ENCODE measurements around the gene ZNF583.

ZNF583 gene

GRCh38 chr19:56369886-56370676 is 34.1 kb upstream of the ZNF583 start:
- DNase-seq (ENCODE audit: extremely low spot score), result no peak
- TF ChIP-seq, protein P1, sequence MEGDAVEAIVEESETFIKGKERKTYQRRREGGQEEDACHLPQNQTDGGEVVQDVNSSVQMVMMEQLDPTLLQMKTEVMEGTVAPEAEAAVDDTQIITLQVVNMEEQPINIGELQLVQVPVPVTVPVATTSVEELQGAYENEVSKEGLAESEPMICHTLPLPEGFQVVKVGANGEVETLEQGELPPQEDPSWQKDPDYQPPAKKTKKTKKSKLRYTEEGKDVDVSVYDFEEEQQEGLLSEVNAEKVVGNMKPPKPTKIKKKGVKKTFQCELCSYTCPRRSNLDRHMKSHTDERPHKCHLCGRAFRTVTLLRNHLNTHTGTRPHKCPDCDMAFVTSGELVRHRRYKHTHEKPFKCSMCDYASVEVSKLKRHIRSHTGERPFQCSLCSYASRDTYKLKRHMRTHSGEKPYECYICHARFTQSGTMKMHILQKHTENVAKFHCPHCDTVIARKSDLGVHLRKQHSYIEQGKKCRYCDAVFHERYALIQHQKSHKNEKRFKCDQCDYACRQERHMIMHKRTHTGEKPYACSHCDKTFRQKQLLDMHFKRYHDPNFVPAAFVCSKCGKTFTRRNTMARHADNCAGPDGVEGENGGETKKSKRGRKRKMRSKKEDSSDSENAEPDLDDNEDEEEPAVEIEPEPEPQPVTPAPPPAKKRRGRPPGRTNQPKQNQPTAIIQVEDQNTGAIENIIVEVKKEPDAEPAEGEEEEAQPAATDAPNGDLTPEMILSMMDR (IDR thresholded peaks at IDR 0.05; ENCODE audit: control extremely low read depth, extremely low read depth, low read depth, missing control alignments), result no peak
- POLR2A ChIA-PET, result no interaction called here
- CTCF ChIA-PET, result interaction anchor here (1.7 kb wide), 1 partner anchor 9 kb away, joined by 5 read pairs; no protein-coding TSS in a partner anchor

GRCh38 chr19:56372281-56372680 is 31.9 kb upstream of the ZNF583 start:
- DNase-seq (ENCODE audit: extremely low spot score), result no peak
- ChIA-PET POLR2A (no interaction called here), CTCF (no interaction called here)
- TF ChIP-seq, protein P1 (IDR thresholded peaks at IDR 0.05; ENCODE audit: control extremely low read depth, extremely low read depth, low read depth, missing control alignments), result no peak

DNA sequence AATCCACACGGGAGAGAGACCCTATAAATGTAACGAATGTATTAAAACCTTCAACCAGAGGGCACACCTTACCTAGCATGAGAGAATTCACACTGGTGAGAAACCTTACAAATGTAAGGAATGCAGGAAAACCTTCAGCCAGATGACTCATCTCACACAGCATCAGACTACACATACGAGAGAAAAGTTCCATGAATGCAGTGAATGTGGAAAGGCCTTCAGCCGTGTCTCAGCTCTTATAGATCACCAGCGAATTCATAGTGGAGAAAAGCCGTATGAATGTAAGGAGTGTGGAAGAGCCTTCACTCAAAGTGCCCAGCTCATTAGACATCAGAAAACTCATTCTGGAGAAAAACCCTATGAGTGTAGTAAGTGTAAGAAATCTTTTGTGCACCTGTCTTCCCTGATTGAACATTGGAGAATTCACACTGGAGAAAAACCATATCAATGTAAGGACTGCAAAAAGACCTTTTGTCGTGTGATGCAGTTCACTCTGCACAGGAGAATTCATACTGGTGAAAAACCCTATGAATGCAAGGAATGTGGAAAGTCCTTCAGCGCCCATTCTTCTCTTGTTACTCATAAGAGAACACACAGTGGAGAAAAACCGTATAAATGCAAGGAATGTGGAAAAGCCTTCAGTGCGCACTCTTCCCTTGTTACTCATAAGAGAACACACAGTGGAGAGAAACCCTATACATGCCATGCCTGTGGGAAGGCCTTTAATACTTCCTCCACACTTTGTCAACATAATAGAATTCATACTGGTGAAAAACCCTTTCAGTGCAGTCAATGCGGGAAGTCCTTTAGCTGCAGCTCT is 26.8 kb upstream of the ZNF583 start:
- ChIA-PET POLR2A (no interaction called here), CTCF (no interaction called here)
- no peak for DNase-seq (ENCODE audit: extremely low spot score)
- TF ChIP-seq, protein P1 (IDR thresholded peaks at IDR 0.05; ENCODE audit: control extremely low read depth, extremely low read depth, low read depth, missing control alignments), result no peak

DNA sequence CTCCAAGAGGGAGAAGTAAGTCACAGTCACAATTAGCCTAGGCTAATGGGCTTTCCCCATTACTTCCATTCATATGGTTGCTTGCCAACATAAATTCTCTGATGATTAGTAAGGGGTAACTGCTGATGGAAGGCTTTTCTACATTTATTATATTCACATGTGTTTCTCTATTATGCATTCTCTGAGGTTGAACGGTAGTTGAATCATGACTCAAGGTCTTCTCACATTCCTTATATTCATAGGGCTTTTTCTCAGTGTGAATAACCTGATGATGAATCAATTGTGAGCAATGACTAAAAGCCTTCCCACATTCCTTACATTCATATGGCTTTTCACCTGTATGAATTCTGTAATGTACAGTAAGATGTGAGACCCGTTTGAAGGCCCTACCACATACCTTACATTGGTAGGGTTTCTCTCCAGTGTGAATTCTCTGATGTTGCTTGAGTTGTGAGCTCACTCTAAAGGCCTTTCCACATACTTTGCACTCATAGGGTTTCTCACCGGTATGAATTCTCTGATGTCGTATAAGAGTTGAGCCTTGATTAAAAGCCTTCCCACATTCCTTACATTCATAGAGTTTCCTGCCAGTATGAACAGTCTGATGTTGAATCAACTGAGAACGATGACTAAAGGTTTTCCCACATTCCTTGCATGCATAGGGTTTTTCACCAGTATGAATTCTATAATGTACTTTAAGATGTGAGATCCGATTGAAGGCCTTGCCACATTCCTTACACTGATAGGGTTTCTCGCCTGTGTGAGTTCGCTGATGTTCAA is 20.1 kb upstream of the ZNF583 start:
- TF ChIP-seq, protein P1 (IDR thresholded peaks at IDR 0.05; ENCODE audit: control extremely low read depth, extremely low read depth, low read depth, missing control alignments), result no peak
- ChIA-PET CTCF (no interaction called here), POLR2A (no interaction called here)
- DNase-seq (ENCODE audit: extremely low spot score), result no peak

GRCh38 chr19:56393119-56394012 is 10.8 kb upstream of the ZNF583 start, which contains the start of gene ZNF582:
Gene ZNF582 (minus strand): TSS chr19:56393534. CDS start chr19:56391752, 1,782 bp downstream.
- TF ChIP-seq, protein P1 (IDR thresholded peaks at IDR 0.05; ENCODE audit: control extremely low read depth, extremely low read depth, low read depth, missing control alignments), result peak; percentile 89
- DNase-seq (ENCODE audit: extremely low spot score), result peak; percentile 93
- ChIA-PET CTCF (interaction anchor here (0.8 to 1.3 kb wide), 2 partner anchors 8 to 29 kb away, joined by 3 read pairs; no protein-coding TSS in a partner anchor), POLR2A (no interaction called here)
